NCI-H2029 treated with DMSO at 0.1 percent for 48 hours (cell line): ENCODE measurements around the gene C9orf153.
"Not testable (repeated sequence)": the region's sequence is repeated elsewhere in the genome, so short reads cannot be mapped to it uniquely, and the experiment has no call there.

ENCODE experiments used
- DNase-seq: peaks from one replicate; lab custom pipeline; 2025; lab: John Stamatoyannopoulos, UW

C9orf153 gene

GRCh38 chr9:86263876-86264275 lies 4.4 kb upstream of the C9orf153 start:
- no peak for DNase-seq

GRCh38 chr9:86262492-86262891 lies 3.0 kb upstream of the C9orf153 start:
- no peak for DNase-seq

- DNase-seq = no peak
Observed at GRCh38 chr9:86257391-86257790, 2.1 kb downstream of the C9orf153 start.

- no peak for DNase-seq
Observed at GRCh38 chr9:86256653-86257052, 2.8 kb downstream of the C9orf153 start.

GRCh38 chr9:86253577-86253976 lies 5.9 kb downstream of the C9orf153 start:
- DNase-seq = no peak

- DNase-seq = no peak
Observed at GRCh38 chr9:86252870-86253269, 6.6 kb downstream of the C9orf153 start.

GRCh38 chr9:86250123-86250522 lies 9.3 kb downstream of the C9orf153 start:
- DNase-seq = no peak

- no peak for DNase-seq
Observed at GRCh38 chr9:86248746-86249145, 10.7 kb downstream of the C9orf153 start.

GRCh38 chr9:86246752-86247161 lies 12.7 kb downstream of the C9orf153 start:
- DNase-seq = no peak

- DNase-seq = no peak
Observed at GRCh38 chr9:86242071-86242470, 17.4 kb downstream of the C9orf153 start.

GRCh38 chr9:86241216-86241615 lies 18.2 kb downstream of the C9orf153 start:
- no peak for DNase-seq

GRCh38 chr9:86238861-86239770 lies 20.3 kb downstream of the C9orf153 start:
- DNase-seq = no peak

- no peak for DNase-seq
Observed at GRCh38 chr9:86230858-86231257, 28.6 kb downstream of the C9orf153 start.

- no peak for DNase-seq
Observed at GRCh38 chr9:86222667-86223066, 36.8 kb downstream of the C9orf153 start.

GRCh38 chr9:86219606-86220005 lies 39.9 kb downstream of the C9orf153 start:
- no peak for DNase-seq

GRCh38 chr9:86217076-86217755 lies 42.2 kb downstream of the C9orf153 start:
- DNase-seq = no peak

GRCh38 chr9:86207193-86207592 lies 52.3 kb downstream of the C9orf153 start:
- no peak for DNase-seq

- peak; percentile 47 for DNase-seq
Observed at GRCh38 chr9:86202338-86202882, 57.0 kb downstream of the C9orf153 start.

GRCh38 chr9:86201474-86202337 lies 57.8 kb downstream of the C9orf153 start:
- DNase-seq = no peak

- DNase-seq = no peak
Observed at GRCh38 chr9:86200599-86201162, 58.8 kb downstream of the C9orf153 start.

- DNase-seq = no peak
Observed at GRCh38 chr9:86193088-86193487, 66.4 kb downstream of the C9orf153 start.

GRCh38 chr9:86190700-86191099 lies 68.8 kb downstream of the C9orf153 start:
- DNase-seq = not testable (repeated sequence)
